ENCODE measurements around the gene WWOX. TPM values are rescaled to one million over a fixed set of nuclear protein-coding genes. Genes with fewer than 3 reads are reported as not detected.

The WWOX gene
- total and polyA plus RNA-seq, 2 of the 13 experiments (the other 11 are each of a cell fraction or from before 2014, with no cell fraction given), result 9.1 to 37.4 TPM

DNA sequence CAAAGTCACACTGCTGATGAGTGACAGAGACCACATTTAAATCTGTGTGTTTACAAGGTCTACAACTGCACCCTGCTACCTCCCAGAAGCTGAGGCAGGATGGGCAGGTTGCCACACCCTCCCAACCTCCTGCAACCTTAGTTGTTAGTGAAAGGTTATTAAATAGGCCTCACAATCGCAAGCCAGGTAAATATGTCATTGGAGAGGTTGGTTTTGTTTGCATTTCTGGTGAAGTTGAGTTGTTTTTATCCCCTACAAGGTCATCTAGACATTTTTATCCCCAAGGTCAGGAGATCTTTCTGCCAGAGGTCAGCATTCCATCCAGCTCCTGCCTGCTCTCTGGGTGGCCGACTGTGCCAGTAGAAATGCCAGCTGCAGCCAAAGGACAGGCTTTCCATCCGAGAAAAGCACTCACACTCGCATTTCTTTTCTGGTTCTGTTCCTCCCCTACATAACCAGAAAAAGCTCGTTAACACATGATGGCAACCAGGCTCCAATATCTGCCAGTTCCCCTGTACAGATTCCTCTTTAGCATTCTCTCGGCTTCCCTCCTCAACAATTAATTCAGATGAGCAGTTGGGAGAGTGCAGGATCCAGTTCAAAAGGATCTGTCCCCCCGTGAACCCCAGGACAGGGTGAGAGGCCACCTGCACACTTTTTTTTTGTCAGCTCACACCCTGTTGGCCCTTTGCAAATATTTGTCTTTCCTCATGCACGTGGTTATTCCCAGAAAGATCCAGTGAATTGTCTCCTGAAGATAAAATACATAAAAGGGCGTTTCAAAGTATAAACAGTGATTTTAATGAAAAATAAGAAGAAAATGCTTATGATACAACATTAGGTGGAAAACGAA lies 938.3 kb downstream of the WWOX start (continued):
- TF ChIP-seq EP300 (IDR thresholded peaks at IDR 0.05; ENCODE audit: low read depth in 2 of 2, low read length in 2 of 2) (peak in 1 of 2 experiments; percentile 45; a peak in 1 of 4 replicates), EP300 (CRISPR knock-in tag; IDR thresholded peaks at IDR 0.05; ENCODE audit: borderline replicate concordance) (no peak), SALL1 (CRISPR knock-in tag; IDR thresholded peaks at IDR 0.05) (peak; percentile 75), ZNF225 (CRISPR knock-in tag; IDR thresholded peaks at IDR 0.05) (no peak), IRF2 (CRISPR knock-in tag; IDR thresholded peaks at IDR 0.05) (no peak), ZNF501 (CRISPR knock-in tag; IDR thresholded peaks at IDR 0.05) (no peak), SMAD3 (CRISPR knock-in tag; IDR thresholded peaks at IDR 0.05) (0 out of 2 replicates have a peak, but pooled peaks have one; percentile 18), GATAD2A (CRISPR knock-in tag; IDR thresholded peaks at IDR 0.05) (peak; percentile 42; the same call in 1 of the 2 replicates), NR2F1 (CRISPR knock-in tag; IDR thresholded peaks at IDR 0.05) (peak in 1 of 2 experiments; percentile 17; a peak in 1 of 4 replicates), ZMAT3 (CRISPR knock-in tag; conservative IDR thresholded peaks at IDR 0.05) (no peak), PCBP2 (optimal IDR thresholded peaks at IDR 0.05; ENCODE audit: low read depth, low read length, poor library complexity, severe bottlenecking) (no peak), SOX13 (IDR thresholded peaks at IDR 0.05) (no peak), SOX13 (CRISPR knock-in tag; conservative IDR thresholded peaks at IDR 0.05 in 1 of 2, IDR thresholded peaks at IDR 0.05 in 1 of 2) (peak in 1 of 2 experiments; percentile 78; a peak in 2 of 4 replicates), MBD4 (IDR thresholded peaks at IDR 0.05; ENCODE audit: borderline replicate concordance, low read length) (no peak), NR2F6 (IDR thresholded peaks at IDR 0.05) (peak; percentile 34; the same call in 1 of the 2 replicates), NR2F6 (CRISPR knock-in tag; IDR thresholded peaks at IDR 0.05) (peak; percentile 16; the same call in 1 of the 2 replicates), KAT7 (CRISPR knock-in tag; IDR thresholded peaks at IDR 0.05; ENCODE audit: borderline replicate concordance) (no peak)
- TF ChIP-seq, protein P1, sequence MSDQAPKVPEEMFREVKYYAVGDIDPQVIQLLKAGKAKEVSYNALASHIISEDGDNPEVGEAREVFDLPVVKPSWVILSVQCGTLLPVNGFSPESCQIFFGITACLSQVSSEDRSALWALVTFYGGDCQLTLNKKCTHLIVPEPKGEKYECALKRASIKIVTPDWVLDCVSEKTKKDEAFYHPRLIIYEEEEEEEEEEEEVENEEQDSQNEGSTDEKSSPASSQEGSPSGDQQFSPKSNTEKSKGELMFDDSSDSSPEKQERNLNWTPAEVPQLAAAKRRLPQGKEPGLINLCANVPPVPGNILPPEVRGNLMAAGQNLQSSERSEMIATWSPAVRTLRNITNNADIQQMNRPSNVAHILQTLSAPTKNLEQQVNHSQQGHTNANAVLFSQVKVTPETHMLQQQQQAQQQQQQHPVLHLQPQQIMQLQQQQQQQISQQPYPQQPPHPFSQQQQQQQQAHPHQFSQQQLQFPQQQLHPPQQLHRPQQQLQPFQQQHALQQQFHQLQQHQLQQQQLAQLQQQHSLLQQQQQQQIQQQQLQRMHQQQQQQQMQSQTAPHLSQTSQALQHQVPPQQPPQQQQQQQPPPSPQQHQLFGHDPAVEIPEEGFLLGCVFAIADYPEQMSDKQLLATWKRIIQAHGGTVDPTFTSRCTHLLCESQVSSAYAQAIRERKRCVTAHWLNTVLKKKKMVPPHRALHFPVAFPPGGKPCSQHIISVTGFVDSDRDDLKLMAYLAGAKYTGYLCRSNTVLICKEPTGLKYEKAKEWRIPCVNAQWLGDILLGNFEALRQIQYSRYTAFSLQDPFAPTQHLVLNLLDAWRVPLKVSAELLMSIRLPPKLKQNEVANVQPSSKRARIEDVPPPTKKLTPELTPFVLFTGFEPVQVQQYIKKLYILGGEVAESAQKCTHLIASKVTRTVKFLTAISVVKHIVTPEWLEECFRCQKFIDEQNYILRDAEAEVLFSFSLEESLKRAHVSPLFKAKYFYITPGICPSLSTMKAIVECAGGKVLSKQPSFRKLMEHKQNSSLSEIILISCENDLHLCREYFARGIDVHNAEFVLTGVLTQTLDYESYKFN (CRISPR knock-in tag; conservative IDR thresholded peaks at IDR 0.05), result peak; percentile 36
- TF ChIP-seq, protein P2, sequence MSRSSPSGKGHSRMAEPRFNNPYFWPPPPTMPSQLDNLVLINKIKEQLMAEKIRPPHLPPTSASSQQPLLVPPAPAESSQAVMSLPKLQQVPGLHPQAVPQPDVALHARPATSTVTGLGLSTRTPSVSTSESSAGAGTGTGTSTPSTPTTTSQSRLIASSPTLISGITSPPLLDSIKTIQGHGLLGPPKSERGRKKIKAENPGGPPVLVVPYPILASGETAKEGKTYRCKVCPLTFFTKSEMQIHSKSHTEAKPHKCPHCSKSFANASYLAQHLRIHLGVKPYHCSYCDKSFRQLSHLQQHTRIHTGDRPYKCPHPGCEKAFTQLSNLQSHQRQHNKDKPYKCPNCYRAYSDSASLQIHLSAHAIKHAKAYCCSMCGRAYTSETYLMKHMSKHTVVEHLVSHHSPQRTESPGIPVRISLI (CRISPR knock-in tag; IDR thresholded peaks at IDR 0.05; ENCODE audit: borderline replicate concordance), result peak; percentile 80; the same call in 1 of the 2 replicates
- TF ChIP-seq, protein P3, sequence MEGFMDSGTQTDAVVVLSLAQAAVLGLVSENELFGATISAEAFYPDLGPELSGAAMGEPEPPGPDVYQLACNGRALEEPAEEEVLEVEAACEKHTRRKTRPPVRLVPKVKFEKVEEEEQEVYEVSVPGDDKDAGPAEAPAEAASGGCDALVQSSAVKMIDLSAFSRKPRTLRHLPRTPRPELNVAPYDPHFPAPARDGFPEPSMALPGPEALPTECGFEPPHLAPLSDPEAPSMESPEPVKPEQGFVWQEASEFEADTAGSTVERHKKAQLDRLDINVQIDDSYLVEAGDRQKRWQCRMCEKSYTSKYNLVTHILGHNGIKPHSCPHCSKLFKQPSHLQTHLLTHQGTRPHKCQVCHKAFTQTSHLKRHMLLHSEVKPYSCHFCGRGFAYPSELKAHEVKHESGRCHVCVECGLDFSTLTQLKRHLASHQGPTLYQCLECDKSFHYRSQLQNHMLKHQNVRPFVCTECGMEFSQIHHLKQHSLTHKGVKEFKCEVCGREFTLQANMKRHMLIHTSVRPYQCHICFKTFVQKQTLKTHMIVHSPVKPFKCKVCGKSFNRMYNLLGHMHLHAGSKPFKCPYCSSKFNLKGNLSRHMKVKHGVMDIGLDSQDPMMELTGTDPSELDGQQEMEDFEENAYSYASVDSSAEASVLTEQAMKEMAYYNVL (CRISPR knock-in tag; IDR thresholded peaks at IDR 0.05; ENCODE audit: borderline replicate concordance), result 0 out of 2 replicates have a peak, but pooled peaks have one; percentile 31
